ENCODE measurements around the gene SBSN. TPM values are rescaled to one million over a fixed set of nuclear protein-coding genes. Genes with fewer than 3 reads are reported as not detected.

The SBSN gene
- total and polyA plus RNA-seq, 8 donors: 0.15 to 0.16 TPM; not detected in 6

- WGBS, 2 donors: 91 to 93% methylated on average over 10 of the region's 10 CpGs
- Histone ChIP-seq H3K27me3 (no peaks in the 10 kb centered on the region), H3K27ac (no peak overlapping the region), H3K9me3 (no peaks in the 10 kb centered on the region), H3K4me3 (no peak overlapping the region), H3K36me3 (peaks cover 0 to 27% (median 4%) of the 10 kb centered on the region in 3 donors), H3K4me1 (no peaks in the 10 kb centered on the region)
- no peak for DNase-seq
- intact Hi-C loops (cut with DNase I): no loop called here
- TF ChIP-seq CTCF (IDR thresholded peaks at IDR 0.05): no peak
- ATAC-seq: no peak
- no peak for FAIRE-seq
These were observed 27.5 kb downstream of the SBSN start for GRCh38 chr19:35500611-35501010.

GRCh38 chr19:35498984-35499527 lies 29.1 kb downstream of the SBSN start:
- Histone ChIP-seq H3K36me3 (peaks cover 0 to 23% (median 4%) of the 10 kb centered on the region in 3 donors), H3K4me3 (no peak overlapping the region), H3K27me3 (no peaks in the 10 kb centered on the region), H3K9me3 (no peaks in the 10 kb centered on the region), H3K27ac (no peak overlapping the region), H3K4me1 (no peaks in the 10 kb centered on the region)
- ATAC-seq: no peak
- intact Hi-C loops (cut with DNase I): loop anchor here in 1 of 3 donors (5.0 kb wide), 1 partner anchor 147 kb away; no protein-coding TSS in a partner anchor
- no peak for TF ChIP-seq CTCF (IDR thresholded peaks at IDR 0.05)
- 76 to 87% methylated on average over 9 of the region's 9 CpGs for WGBS, 2 donors
- FAIRE-seq: no peak
- no peak for DNase-seq

- TF ChIP-seq CTCF (IDR thresholded peaks at IDR 0.05): no peak
- FAIRE-seq (no peak), ATAC-seq (no peak), DNase-seq (no peak)
- peaks cover 0 to 23% (median 4%) of the 10 kb centered on the region in 3 donors for H3K36me3 ChIP-seq
- intact Hi-C loops (cut with DNase I): loop anchor here in 1 of 3 donors (5.0 kb wide), 1 partner anchor 146 kb away; no protein-coding TSS in a partner anchor
- H3K27ac ChIP-seq: no peak overlapping the region
- 78 to 93% methylated on average over 3 of the region's 3 CpGs for WGBS, 2 donors
- H3K4me1 ChIP-seq: no peaks in the 10 kb centered on the region
- no peaks in the 10 kb centered on the region for H3K9me3 ChIP-seq
- no peaks in the 10 kb centered on the region for H3K27me3 ChIP-seq
- H3K4me3 ChIP-seq: no peak overlapping the region
These were observed 29.9 kb downstream of the SBSN start for GRCh38 chr19:35498220-35498619.

- FAIRE-seq: no peak
- Histone ChIP-seq H3K27ac (no peak overlapping the region), H3K4me1 (no peaks in the 10 kb centered on the region), H3K36me3 (peaks cover 0 to 23% (median 4%) of the 10 kb centered on the region in 3 donors), H3K4me3 (no peak overlapping the region), H3K27me3 (no peaks in the 10 kb centered on the region), H3K9me3 (no peaks in the 10 kb centered on the region)
- no peak for ATAC-seq
- DNase-seq: no peak
- intact Hi-C loops (cut with DNase I): loop anchor here in 1 of 3 donors (5.0 kb wide), 1 partner anchor 145 kb away; no protein-coding TSS in a partner anchor
- TF ChIP-seq CTCF (IDR thresholded peaks at IDR 0.05): no peak
- 70 to 74% methylated on average over 14 of the region's 14 CpGs for WGBS, 2 donors
These were observed 30.7 kb downstream of the SBSN start for GRCh38 chr19:35497406-35497805.

Measured in pancreas (tissue), 10 donors.